Esophagus squamous epithelium (tissue), 4 donors: ENCODE data around the gene KCNQ1.

Source experiments
- CTCF ChIP-seq, 6 experiments: fragments of 450-650 bp in 4 of 6; fragments of 200-600 bp in 2 of 6; sonication (generic) in 2 of 6; IDR thresholded peaks; one replicate each; pipeline ENCODE4 v1.5.1; 2016 to 2019; ENCODE audit warnings: antibody characterized with exemption in 6 of 6, mild to moderate bottlenecking in 4 of 6, moderate library complexity in 4 of 6
- POLR2A ChIP-seq, 4 donors: fragments of 450-650 bp; IDR thresholded peaks; one replicate each; pipeline ENCODE4 v1.6.1; 2017; ENCODE audit warnings: antibody characterized with exemption in 4 of 4, mild to moderate bottlenecking in 4 of 4, moderate library complexity in 3 of 4

- TF ChIP-seq CTCF (IDR thresholded peaks at IDR 0.05): no peak
- TF ChIP-seq POLR2A (IDR thresholded peaks at IDR 0.05): no peak
Observed at GRCh38 chr11:2713661-2714462, 269.1 kb downstream of the KCNQ1 start.
